HS-5 (cell line): ENCODE measurements around the gene ARIH2.
A peak's percentile ranks its signal among the peaks of the same experiment; 100 is the strongest.

Experiments
- DNase-seq: peaks from one replicate; pipeline ENCODE4 v3.0.0-alpha.2; 2012; ENCODE audit warnings: low read depth

The ARIH2 gene

DNA sequence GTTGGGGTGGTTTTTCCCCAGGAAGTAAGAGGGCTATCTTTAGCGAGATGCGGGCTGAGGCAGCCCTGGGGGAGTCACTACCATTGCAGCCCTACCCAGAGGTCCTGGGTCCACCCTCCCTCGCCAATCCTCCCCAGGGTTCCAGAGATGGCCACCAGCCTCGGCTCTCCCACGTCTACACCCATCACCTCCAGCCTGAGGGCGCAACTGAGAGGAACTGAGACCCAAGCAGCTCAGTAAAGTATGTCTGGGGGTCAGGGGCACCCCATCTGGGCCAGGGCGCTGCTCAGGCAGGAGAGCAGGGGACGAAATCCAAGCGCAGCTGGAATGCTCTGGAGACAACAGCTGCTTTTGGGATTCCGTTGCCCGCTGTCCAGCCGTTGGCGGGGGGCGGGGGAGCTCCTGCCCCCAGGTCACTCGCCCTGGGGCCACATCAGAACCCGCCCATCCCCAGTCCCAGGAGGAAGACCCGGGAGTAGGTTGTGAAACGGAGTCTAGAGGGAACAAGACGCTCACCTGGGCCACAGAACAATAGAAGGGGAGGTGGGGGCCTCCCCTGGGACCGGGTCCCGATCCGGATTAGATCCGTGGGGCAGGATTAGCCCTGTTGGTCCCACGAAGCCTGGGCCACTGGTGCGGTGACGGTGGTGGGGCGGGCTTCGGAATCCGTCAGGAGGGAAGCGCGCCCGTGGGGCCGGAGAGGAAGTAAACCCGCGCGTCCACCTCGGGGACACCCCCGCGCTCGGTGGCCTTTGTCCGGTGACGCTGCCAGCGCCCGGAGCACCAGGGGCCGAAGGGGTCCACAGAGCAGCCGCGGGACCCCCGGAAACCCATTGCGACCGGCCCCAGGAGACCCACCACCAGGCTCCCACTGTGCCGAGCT, 101.9 kb downstream of the ARIH2 start:
- no peak for DNase-seq

- DNase-seq = peak; percentile 94
Measured at GRCh38 chr3:49021213-49021812, 102.7 kb downstream of the ARIH2 start.

DNA sequence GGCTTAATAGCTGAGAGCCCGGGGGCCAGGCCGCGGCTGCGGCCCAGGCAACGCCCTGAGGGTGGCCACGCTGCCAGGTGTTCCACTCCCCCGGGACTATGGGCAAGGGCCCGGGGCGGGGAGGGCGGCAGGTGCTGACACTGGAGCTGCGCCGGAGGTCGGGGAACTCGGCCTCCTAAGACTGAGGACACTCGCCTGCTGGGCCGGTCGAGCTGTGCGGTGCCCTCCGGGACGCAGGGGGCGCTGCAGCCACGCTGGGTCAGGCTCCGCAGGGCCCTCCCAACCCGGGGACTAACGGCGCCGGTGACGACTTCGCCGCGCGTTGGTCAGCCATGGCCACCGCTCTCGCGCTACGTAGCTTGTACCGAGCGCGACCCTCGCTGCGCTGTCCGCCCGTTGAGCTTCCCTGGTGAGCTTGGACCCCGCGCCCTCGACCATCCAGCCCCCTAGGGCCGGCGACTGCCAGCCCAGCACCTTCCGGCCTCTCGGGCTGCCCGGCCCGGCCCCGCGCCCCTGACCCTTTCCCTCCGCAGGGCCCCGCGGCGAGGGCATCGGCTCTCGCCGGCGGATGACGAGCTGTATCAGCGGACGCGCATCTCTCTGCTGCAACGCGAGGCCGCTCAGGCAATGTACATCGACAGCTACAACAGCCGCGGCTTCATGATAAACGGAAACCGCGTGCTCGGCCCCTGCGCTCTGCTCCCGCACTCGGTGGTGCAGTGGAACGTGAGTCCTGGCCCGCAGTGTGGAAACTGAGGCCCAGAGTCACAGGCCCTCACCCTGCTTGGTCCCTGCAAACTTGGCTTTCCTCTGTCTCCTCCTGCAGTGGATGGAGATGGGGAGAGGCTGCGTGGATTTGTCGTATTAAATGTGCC, 103.4 kb downstream of the ARIH2 start, which contains the start of gene NDUFAF3:
NDUFAF3 (plus strand) TSS at position 309 of the 875 bp plus-strand sequence; CDS start at position 333, 24 bp downstream.
- peak; percentile 65 for DNase-seq

DNA sequence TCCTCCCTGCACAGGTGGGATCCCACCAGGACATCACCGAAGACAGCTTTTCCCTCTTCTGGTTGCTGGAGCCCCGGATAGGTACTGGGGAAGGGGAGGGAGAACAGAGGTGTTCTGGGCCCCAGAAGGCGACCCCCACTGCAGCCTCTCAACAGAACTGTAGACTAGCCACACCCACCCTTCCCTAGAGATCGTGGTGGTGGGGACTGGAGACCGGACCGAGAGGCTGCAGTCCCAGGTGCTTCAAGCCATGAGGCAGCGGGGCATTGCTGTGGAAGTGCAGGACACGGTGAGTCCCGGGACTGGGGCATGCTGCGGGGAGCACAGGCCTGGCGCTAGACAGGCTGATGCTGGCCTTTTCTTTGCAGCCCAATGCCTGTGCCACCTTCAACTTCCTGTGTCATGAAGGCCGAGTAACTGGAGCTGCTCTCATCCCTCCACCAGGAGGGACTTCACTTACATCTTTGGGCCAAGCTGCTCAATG, 104.1 kb downstream of the ARIH2 start:
- no peak for DNase-seq

DNA sequence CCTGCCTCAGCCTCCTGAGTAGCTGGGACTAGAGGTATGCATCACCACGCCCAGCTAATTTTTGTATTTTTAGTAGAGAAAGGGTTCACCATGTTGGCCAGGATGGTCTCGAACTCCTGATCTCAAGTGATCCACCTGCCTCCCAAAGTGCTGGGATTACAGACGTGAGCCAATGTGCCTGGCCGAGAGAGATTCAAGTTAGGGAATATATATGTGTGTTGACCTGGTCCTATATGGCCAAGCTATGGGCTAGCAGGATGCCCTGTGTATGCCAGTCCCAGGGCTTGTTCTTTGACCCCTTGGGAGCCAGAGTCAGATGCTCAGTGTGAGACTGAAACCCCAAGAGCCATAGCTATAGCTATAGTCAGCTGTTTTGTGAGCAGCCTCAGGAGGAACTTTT, 105.1 kb downstream of the ARIH2 start:
- DNase-seq = no peak

- no peak for DNase-seq
Measured at GRCh38 chr3:49024449-49024848, 105.8 kb downstream of the ARIH2 start.

DNA sequence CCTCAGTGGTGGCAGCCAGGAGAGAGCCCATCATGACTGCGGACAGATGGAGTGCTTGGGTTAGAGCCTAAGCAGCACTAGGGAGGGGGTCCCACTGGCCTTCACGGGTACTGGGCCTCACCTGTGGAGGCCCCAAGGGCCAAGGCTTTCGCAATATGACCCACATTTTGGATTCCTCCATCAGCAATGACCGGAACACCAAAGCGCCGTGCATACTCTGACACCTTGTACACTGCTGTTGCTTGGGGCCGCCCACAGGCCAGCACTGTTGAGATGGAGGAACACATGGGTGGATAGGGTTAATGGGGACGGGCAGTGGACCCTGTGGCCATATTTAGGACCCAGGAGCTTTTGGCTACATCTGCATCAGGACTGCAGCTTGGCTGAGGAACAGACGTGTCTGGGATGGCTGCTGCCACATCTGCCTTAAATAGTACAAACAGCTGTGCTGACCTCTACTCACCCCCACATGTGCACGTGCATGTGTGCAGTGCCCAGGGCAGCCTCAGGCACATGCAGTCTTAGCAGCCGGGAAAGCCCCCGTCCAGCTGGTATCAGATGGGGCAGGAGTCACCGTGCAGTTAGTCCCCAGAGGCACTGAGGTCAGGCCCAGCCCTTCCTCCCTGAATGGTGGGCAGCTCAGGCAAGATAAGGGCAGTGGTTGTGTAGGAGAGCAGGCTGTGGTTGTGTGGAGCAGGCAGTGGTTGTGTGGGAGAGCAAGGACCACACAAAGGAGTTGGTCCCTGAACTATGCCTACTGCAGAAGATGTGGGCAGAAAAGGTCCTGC, 106.6 kb downstream of the ARIH2 start:
- no peak for DNase-seq

DNA sequence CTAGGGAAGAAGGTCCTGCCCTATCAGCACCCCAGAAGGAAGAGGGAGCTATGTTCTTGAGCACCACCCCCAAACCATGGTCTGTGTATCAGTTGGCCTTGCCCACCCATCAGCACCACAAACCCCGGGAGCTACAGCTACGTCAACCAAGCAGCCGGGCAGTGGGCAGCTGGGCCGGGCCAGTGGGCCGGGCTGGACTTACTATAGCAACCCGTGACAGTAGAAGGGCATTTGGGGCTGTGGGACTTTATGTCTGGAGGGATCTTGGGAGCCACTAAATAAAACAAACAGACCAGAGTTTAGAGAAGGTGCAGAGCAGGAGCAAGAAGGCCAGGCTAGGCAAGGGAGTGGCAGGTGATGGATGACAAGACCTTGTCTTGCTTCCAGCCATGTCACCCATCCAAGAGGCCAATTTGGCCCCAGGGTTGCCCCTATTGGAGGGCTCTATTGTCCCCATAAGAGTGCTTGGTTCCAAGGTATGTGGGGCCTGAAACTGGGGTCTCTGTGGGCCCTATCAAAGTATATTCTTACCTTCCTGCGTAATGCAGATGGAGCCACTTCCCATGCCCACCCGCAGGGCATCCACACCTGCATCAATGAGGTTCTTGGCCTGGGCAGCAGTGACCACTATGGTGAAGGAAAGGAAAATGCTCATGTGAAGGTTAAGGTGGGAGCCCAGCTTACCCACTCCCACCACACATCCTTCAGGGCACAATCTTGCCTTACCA, 107.3 kb downstream of the ARIH2 start:
- DNase-seq = no peak

DNA sequence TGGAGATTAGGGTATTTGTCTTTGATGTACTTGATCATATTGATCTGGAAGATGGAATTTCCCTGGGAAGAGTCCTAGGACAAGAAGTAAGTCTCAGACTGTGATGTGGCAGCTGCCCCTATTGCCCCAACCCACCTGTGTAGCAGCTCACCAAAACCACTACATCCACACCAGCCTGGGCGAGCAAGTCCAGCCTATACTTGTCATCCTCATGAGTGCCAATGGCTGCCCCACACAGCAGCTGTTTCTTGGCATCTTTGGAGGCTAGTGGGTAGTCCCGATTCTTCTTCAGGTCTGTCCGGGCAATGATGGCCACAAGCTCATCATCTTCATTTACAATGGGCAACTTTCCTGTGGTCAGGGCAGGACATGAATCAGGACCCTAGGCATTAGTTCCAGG, 107.9 kb downstream of the ARIH2 start:
- no peak for DNase-seq

GRCh38 chr3:49027634-49028033, 109.0 kb downstream of the ARIH2 start:
- no peak for DNase-seq

DNA sequence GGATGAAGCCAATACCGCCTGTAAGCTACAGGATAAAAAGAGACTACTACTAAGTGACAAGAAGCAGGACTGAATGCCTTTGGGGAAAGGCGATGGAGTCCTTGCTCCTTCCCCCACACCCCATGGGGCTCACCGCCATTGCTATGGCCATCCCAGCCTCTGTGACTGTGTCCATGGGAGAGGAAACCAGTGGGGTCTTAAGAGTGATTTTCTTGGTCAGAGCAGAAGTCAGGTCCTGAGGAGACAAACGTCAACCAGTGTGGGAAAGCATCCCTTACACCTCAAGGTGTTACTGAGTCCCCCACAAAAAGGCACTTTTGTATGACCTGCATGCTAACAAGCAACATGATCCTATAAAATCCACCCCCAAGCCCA, 109.6 kb downstream of the ARIH2 start:
- no peak for DNase-seq

- DNase-seq = peak; percentile 73
Measured at GRCh38 chr3:49028673-49029562, 110.3 kb downstream of the ARIH2 start, which contains the start of gene IMPDH2. TSS of gene IMPDH2 (minus strand) at chr3:49029398. CDS start at chr3:49029350, 48 bp downstream.

DNA sequence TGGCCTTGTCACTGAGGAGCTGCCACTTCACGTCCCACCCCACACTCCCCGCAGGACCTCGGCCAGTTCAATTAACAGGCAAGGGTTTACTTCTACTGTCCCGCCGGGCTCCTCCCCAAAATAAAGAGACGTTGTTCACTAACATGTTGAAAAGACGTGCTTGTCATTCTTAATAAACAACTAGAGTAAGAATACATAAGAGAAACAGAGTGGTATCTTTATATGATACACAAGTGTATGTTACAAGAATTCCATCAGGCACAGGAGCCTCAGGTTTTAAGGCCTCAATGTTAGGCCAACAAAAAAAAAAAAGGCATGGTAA, 110.9 kb downstream of the ARIH2 start:
- no peak for DNase-seq

- DNase-seq = no peak
Measured at GRCh38 chr3:49030321-49030720, 111.7 kb downstream of the ARIH2 start.

DNA sequence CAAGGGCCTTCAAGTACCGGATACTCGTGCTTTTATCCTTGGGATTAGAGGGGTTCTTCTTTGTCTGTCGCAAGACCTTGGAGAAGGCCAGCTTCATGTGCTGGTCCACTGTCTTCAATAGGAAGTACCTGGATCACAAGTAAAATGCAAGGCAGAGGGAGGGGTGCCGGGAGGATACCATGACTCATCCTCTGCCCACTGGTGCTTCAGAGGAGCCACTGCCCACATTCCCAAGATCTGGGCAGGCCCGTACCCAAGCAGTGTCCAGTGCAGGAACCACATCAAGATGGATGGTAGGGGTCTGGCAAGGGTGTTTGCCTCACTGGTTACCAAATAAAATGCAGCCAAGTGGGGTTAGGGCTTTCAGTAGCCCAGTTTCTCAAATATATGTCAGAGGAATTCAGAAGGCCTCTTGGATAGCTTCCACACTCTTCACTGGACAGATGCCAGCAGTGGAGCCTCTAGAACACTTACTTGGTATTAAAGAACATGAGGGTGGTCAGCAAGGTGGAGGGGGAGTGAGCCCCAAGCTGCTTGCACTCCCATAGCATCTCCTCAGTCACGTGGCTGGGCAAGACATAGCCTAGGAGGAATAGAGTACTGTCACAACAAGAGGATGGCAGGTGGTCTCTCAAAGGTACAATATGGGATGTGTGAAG, 114.1 kb downstream of the ARIH2 start:
- DNase-seq = no peak

DNA sequence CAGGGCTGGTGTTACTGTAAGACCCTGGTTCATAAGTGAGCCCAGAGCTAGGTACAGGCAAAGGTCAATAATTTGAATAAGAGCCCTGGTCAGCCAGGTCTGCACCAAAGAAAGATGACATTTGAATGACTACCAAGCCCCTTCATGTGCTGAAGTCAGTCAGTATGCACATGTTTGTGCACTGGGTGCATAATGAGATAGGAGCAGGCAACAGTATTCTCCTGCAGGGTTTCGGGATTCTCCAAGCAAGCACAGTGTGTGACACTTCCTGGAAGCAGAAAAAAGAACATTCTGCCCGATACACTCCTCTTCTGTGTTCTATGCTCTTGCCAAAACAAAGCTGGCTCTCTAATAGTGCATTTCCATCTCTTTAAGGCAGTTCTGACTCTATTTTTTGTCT, 116.0 kb downstream of the ARIH2 start:
- DNase-seq = no peak

GRCh38 chr3:49035281-49035680, 116.6 kb downstream of the ARIH2 start:
- DNase-seq = no peak
